BJ (cell line): ENCODE measurements around the gene SPEG. TPM values are rescaled to one million over a fixed set of nuclear protein-coding genes. Genes with fewer than 3 reads are reported as not detected.

ENCODE experiments used
- CTCF ChIA-PET: fragments of 350-600 bp; formaldehyde crosslinking; extraction: SDS; loops from one replicate; lab custom pipeline; 2021; ENCODE audit warnings: antibody characterized with exemption, inconsistent platforms; lab: Yijun Ruan, JAX
- POLR2A ChIA-PET: fragments of 300-600 bp; sonication (Branson Sonifier 250); formaldehyde crosslinking; extraction: SDS; loops from one replicate; lab custom pipeline; 2021; ENCODE audit warnings: antibody characterized with exemption; lab: Charles Lee
- DNase-seq: peaks from one replicate; pipeline ENCODE4 v3.0.0-alpha.2; 2011; ENCODE audit warnings: low read depth
- H3K27me3 ChIP-seq: 2 replicates; pipeline ENCODE4 v1.6.0; 2011; ENCODE audit warnings: low read length; ENCODE audit not compliant: control insufficient read depth, insufficient read depth
- H3K36me3 ChIP-seq: 2 replicates; pipeline ENCODE4 v1.5.1; 2011; ENCODE audit warnings: low read length; ENCODE audit not compliant: control insufficient read depth, insufficient read depth
- H3K4me3 ChIP-seq: 2 replicates; pipeline ENCODE4 v1.5.1; 2011; ENCODE audit warnings: low read depth, mild to moderate bottlenecking, control low read depth, low read length
- CTCF ChIP-seq: IDR thresholded peaks from 2 replicates; pipeline ENCODE4 v1.5.1; 2011; ENCODE audit warnings: low read depth, mild to moderate bottlenecking, control low read depth, inconsistent platforms, low read length, moderate library complexity; ENCODE audit not compliant: insufficient read depth
- polyA plus RNA-seq: library from polyadenylated mRNA; depleted of rRNA; stranded (reverse); fragments of >200 nt; gene quantifications from 2 replicates; pipeline ENCODE4 v1.2.3, GENCODE V29; 2011

SPEG gene
- polyA plus RNA-seq, 1 experiment, result 69.9 TPM

- CTCF ChIA-PET, result interaction anchor here (1.0 to 1.6 kb wide), 4 partner anchors 10 to 106 kb away, joined by 3 to 5 read pairs (median 4); no protein-coding TSS in a partner anchor
- no peak for DNase-seq
Measured at GRCh38 chr2:219423652-219424377, 10.8 kb upstream of the SPEG start.

DNA sequence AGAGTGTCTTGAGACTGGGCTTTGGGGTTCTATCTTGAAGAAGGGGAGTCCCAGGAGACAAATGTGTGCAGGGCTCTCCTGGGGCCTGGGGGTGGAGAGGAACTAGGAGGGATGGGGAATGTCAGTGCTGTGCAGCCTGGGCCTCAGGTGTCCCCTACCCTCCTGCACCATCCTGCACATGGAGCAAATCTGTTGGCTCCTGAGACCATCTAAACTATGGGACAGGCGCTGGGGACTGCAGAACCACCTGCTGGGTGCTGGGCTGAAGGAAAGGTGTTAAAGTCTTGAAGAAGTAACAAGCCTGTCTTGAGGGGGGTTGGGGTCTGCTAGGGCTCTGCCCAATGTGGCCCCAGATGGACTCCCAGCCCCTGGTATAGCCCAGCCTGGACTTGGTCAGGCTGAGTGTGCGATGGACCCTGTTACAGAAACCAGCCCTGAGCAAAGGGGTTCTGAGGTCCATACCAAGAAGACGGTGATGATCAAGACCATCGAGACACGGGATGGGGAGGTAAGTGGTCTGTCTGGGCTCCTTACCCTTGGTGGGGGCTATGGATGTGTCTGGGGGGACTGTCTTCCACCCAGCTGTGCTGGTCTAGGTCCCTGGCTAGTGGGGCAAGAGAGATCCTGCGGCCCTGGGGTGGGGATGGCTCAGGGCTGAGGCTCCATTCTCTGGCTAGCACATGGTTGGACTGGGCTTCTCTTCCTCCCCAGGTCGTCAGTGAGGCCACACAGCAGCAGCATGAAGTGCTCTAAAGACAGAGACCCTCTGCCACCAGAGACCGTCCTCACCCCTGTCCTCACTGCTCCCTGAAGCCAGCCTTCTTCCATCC lies 9.2 kb upstream of the SPEG start:
- DNase-seq, result no peak
- TF ChIP-seq CTCF, result no peak
- ChIA-PET CTCF (no interaction called here), POLR2A (no interaction called here)
- H3K4me3 ChIP-seq, result no peak overlapping the region
- no peaks in the 10 kb centered on the region for H3K36me3 ChIP-seq
- H3K27me3 ChIP-seq, result no peaks in the 10 kb centered on the region

More at GRCh38 chr2:219423652-219424377, 10.8 kb upstream of the SPEG start:
- H3K4me3 ChIP-seq, result no peak overlapping the region
- POLR2A ChIA-PET, result no interaction called here
- no peaks in the 10 kb centered on the region for H3K27me3 ChIP-seq
- no peak for TF ChIP-seq CTCF
- no peaks in the 10 kb centered on the region for H3K36me3 ChIP-seq

GRCh38 chr2:219426068-219426443 lies 8.6 kb upstream of the SPEG start:
- Histone ChIP-seq H3K36me3 (no peaks in the 10 kb centered on the region), H3K27me3 (no peaks in the 10 kb centered on the region), H3K4me3 (no peak overlapping the region)
- no peak for TF ChIP-seq CTCF
- DNase-seq, result no peak
- ChIA-PET POLR2A (no interaction called here), CTCF (no interaction called here)

GRCh38 chr2:219426534-219427136 lies 8.0 kb upstream of the SPEG start:
- no peak for TF ChIP-seq CTCF
- Histone ChIP-seq H3K27me3 (no peaks in the 10 kb centered on the region), H3K36me3 (no peaks in the 10 kb centered on the region), H3K4me3 (no peak overlapping the region)
- no peak for DNase-seq
- POLR2A ChIA-PET, result no interaction called here
- CTCF ChIA-PET, result interaction anchor here (1.8 to 2.9 kb wide), 3 partner anchors 11 to 103 kb away, joined by 5 to 11 read pairs (median 9); no protein-coding TSS in a partner anchor

GRCh38 chr2:219428469-219428868 lies 6.2 kb upstream of the SPEG start:
- POLR2A ChIA-PET, result no interaction called here
- Histone ChIP-seq H3K27me3 (no peaks in the 10 kb centered on the region), H3K4me3 (no peak overlapping the region), H3K36me3 (no peaks in the 10 kb centered on the region)
- DNase-seq, result no peak
- TF ChIP-seq CTCF, result no peak
- CTCF ChIA-PET, result interaction anchor here (1.0 to 2.9 kb wide), 5 partner anchors 26 to 101 kb away, joined by 3 to 11 read pairs (median 5); no protein-coding TSS in a partner anchor
